Osteocyte (in vitro differentiated cells): ENCODE data around the gene EFCAB6. TPM values are rescaled to one million over a fixed set of nuclear protein-coding genes. Genes with fewer than 3 reads are reported as not detected.

Experiments
- DNase-seq: peaks from one replicate; pipeline ENCODE4 v3.0.0; 2021; ENCODE audit warnings: mixed read lengths; ENCODE audit not compliant: unreplicated experiment; ENCODE audit errors: extremely low spot score
- H3K27ac Mint-ChIP-seq: one replicate; pipeline ENCODE4 v1.8.0; 2021; ENCODE audit warnings: mild to moderate bottlenecking, mixed read lengths; ENCODE audit not compliant: unreplicated experiment
- H3K27me3 Mint-ChIP-seq: one replicate; pipeline ENCODE4 v1.8.0; 2021; ENCODE audit warnings: mixed read lengths; ENCODE audit not compliant: unreplicated experiment
- H3K36me3 Mint-ChIP-seq: one replicate; pipeline ENCODE4 v1.8.0; 2021; ENCODE audit warnings: mixed read lengths; ENCODE audit not compliant: unreplicated experiment
- H3K4me1 Mint-ChIP-seq: one replicate; pipeline ENCODE4 v1.8.0; 2021; ENCODE audit warnings: mixed read lengths; ENCODE audit not compliant: unreplicated experiment
- H3K4me3 Mint-ChIP-seq: one replicate; pipeline ENCODE4 v1.8.0; 2021; ENCODE audit warnings: mild to moderate bottlenecking, moderate library complexity, mixed read lengths; ENCODE audit not compliant: unreplicated experiment
- H3K9me3 Mint-ChIP-seq: one replicate; pipeline ENCODE4 v1.8.0; 2021; ENCODE audit warnings: mixed read lengths; ENCODE audit not compliant: unreplicated experiment
- CTCF ChIP-seq: fragments of 200-600 bp; sonication (generic); IDR thresholded peaks from 2 replicates; pipeline ENCODE4 v1.5.0; 2021; ENCODE audit warnings: antibody characterized with exemption, mild to moderate bottlenecking, moderate library complexity
- total RNA-seq: library from RNA; stranded (reverse); gene quantifications from 2 replicates; pipeline ENCODE4 v1.2.1, GENCODE V29; 2021

Gene EFCAB6
- total RNA-seq, 1 donor from 2014 or later = 1.4 TPM

DNA sequence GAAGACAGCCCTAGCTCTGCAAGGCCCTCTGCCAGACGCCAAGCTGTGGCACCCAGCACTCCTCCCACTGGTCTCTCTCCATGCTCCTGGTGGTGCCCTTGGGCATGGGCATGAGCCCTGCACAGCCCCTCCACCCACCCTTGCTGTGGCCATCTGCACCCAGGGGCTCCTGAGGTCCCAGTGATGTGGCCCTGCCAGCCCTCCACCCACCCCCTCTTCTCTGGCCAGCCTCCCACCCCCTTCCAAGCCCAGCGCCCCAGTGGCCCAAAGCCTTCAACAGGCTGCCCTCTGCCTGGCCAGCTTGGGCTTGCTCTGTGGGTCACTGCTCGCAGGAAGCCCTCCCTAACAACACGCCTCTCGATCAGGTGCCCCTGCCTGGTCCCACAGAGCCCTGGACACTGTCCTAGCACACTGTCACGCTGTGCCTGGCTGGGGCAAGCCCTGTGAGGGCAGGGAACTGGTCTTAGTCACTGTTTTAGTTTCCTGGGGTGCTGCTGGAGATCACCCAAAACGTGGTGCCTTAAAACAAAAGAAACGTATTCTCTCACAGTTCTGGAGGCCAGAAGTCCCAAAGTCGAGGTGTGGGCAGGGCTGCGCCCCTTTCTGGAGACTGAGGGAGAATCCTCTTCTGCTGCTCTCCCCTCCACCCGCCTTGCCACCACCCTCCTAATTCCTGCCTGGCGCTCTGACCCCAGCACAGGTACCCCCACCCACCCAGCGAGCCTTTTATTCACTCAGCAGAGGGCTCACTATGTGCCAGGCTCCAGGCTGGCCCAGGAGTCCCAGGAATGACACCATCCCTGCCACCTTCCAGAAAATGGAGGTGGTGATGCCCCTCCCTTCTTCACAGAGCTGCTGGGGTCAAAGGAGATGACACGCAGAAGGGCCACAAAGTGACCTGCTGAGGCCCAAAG lies 35.5 kb upstream of the EFCAB6 start:
- no peak overlapping the region for H3K27ac Mint-ChIP-seq
- no peak for TF ChIP-seq CTCF
- H3K36me3 Mint-ChIP-seq = no peaks in the 10 kb centered on the region
- no peak overlapping the region for H3K4me3 Mint-ChIP-seq
- no peaks in the 10 kb centered on the region for H3K4me1 Mint-ChIP-seq
- no peak for DNase-seq
- H3K9me3 Mint-ChIP-seq = no peaks in the 10 kb centered on the region
- H3K27me3 Mint-ChIP-seq = peaks cover 25% of the 10 kb centered on the region

GRCh38 chr22:43846966-43847365 lies 34.9 kb upstream of the EFCAB6 start:
- Mint-ChIP-seq H3K27ac (no peak overlapping the region), H3K27me3 (peaks cover 24% of the 10 kb centered on the region), H3K4me1 (no peaks in the 10 kb centered on the region), H3K9me3 (no peaks in the 10 kb centered on the region), H3K36me3 (no peaks in the 10 kb centered on the region), H3K4me3 (no peak overlapping the region)
- no peak for TF ChIP-seq CTCF
- DNase-seq = no peak

- H3K27ac Mint-ChIP-seq = no peak overlapping the region
- no peak for DNase-seq
- peaks cover 21% of the 10 kb centered on the region for H3K27me3 Mint-ChIP-seq
- H3K9me3 Mint-ChIP-seq = no peaks in the 10 kb centered on the region
- TF ChIP-seq CTCF = no peak
- H3K4me1 Mint-ChIP-seq = no peaks in the 10 kb centered on the region
- H3K4me3 Mint-ChIP-seq = no peak overlapping the region
- no peaks in the 10 kb centered on the region for H3K36me3 Mint-ChIP-seq
Measured at GRCh38 chr22:43845981-43846380, 33.9 kb upstream of the EFCAB6 start.

DNA sequence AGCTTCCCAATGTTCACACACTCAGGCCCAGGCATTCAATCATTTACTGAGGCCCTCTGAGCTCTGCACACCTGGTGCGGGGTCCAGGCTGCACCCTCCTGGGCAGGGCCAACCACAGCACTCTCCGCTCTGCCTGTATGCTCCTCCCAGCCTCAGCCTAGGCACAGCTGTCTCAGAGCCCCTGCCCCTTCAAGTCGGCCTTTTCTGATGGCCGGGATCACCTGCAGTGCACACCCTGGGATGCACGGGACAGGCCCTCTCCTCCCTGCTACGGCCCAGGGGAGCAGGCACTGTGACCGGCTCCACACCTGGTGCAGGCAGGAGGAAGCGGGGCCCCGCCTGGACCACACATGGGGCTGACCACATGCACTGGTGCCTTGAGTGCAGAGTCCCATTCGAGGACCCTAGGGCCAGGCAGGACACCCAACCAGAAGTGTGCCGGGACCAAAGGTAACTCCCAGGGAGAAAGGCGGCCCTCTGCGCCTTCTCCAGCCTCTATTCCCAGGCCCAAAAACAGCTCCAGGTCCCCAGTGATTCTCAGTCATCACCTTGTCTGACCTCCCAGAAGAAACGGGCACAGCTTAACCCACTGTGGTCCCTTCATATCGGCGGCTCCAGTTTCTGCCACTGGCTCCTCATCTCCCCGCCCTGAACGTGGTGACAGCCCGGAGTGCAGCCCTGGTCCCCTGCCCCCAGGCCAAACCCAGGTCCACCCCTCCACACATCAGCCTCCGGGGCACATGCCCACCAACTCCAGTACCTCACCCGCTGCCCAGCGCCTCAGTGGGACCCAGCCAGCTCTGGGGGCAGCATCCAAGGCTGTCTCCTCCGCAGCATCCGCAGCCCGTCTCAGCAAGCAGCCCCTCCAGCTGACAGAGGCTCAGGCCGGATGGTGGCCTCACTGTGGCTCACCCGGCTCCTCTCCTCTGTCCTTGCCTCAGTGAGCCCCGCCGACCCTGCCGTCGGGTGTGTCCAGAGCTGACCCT lies 32.7 kb upstream of the EFCAB6 start:
- Mint-ChIP-seq H3K4me3 (no peak overlapping the region), H3K9me3 (no peaks in the 10 kb centered on the region), H3K36me3 (no peaks in the 10 kb centered on the region), H3K27ac (no peak overlapping the region), H3K4me1 (no peaks in the 10 kb centered on the region), H3K27me3 (peaks cover 12% of the 10 kb centered on the region)
- TF ChIP-seq CTCF = no peak
- DNase-seq = no peak
